ENCODE measurements around the gene FAF2.

FAF2 gene

GRCh38 chr5:176540476-176540899 lies 92.3 kb downstream of the FAF2 start:
- Histone ChIP-seq H3K9ac (ENCODE audit: low read depth, low read length) (no peak overlapping the region), H3K9me3 (ENCODE audit: insufficient read depth, low read depth, low read length) (no peaks in the 10 kb centered on the region), H3K27ac (ENCODE audit: low read depth, low read length) (no peak overlapping the region), H3K36me3 (ENCODE audit: insufficient read depth, low read length) (no peaks in the 10 kb centered on the region), H3K4me1 (ENCODE audit: insufficient read depth, low read length) (peaks cover 19% of the 10 kb centered on the region), H3K27me3 (ENCODE audit: insufficient read depth, low read length) (peaks cover 26% of the 10 kb centered on the region; the same call in 1 of the 2 replicates), H3K4me3 (ENCODE audit: low read length) (no peak overlapping the region)
- WGBS, result 92% methylated on average over 8 of the region's 8 CpGs

GRCh38 chr5:176540956-176541337 lies 92.8 kb downstream of the FAF2 start:
- Histone ChIP-seq H3K27me3 (ENCODE audit: insufficient read depth, low read length) (peaks cover 26% of the 10 kb centered on the region; the same call in 1 of the 2 replicates), H3K9ac (ENCODE audit: low read depth, low read length) (no peak overlapping the region), H3K27ac (ENCODE audit: low read depth, low read length) (no peak overlapping the region), H3K36me3 (ENCODE audit: insufficient read depth, low read length) (no peaks in the 10 kb centered on the region), H3K4me3 (ENCODE audit: low read length) (peak overlapping the region; percentile 3; the same call in 1 of the 2 replicates), H3K9me3 (ENCODE audit: insufficient read depth, low read depth, low read length) (no peaks in the 10 kb centered on the region), H3K4me1 (ENCODE audit: insufficient read depth, low read length) (peaks cover 18% of the 10 kb centered on the region)
- WGBS, result 83% methylated on average over 8 of the region's 8 CpGs

DNA sequence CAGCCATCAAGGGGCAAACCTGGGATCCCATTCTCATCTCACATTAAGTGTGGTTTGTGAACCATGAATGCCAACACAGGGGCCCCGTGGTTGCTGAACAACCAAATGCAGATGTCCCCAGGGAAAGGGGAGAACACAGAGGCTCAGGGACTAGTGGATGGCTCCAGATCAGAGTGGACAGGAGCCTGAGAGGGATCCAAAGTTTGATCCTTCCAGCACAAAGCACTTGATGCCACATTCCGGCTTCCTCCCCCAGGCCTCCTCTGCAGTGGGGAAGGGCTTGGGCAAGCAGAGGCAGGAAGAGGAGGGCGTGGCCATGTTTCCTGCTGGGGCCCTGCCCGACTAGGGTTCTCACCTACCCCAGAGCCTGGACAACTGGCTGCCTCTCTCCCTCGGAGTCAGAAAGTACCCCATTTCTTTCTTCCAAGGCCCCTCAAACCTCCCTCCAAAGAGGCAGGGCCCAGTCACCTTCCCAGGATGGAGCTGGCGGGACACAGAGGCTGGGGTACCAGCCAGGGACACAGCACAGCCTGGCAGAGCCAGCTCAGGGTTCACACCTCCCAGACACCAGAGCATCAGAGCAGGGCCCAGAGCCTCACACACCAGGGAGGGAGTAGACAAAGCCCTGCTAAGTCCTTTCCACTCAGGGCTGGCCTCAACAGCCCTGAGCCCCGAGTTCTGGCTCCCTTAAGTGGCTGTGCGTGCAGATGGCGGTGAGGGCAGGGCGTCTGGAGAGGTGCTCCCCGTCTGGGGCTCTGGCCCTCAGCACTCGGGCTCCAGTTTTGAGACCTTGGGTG lies 93.4 kb downstream of the FAF2 start:
- WGBS, result 50% methylated on average over 12 of the region's 12 CpGs

DNA sequence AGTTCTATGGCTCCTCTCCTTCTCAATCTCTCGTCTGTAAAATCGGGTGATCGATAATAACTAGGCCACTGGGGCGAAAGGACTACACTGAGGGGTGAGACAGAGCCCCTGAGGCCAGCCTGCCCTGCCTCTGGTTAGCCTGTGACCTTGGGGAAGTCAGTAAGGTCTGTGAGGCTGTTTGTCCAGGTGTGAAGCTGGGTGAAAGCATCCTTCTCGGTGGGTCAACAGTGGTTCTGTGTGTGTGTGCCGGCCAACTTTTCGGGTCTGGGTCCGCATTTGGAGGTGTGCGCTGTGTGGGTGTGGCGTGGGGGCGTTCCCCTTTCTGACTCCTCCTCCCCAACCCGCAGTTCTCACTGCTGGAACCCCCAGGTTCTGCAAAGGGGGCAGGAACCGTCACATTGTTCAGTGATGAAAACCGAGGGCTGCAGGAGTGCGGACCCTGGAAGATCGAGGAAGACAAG lies 94.0 kb downstream of the FAF2 start:
- Histone ChIP-seq H3K4me1 (ENCODE audit: insufficient read depth, low read length) (peaks cover 18% of the 10 kb centered on the region), H3K27ac (ENCODE audit: low read depth, low read length) (no peak overlapping the region; the same call in 1 of the 2 replicates), H3K36me3 (ENCODE audit: insufficient read depth, low read length) (no peaks in the 10 kb centered on the region), H3K27me3 (ENCODE audit: insufficient read depth, low read length) (peaks cover 26% of the 10 kb centered on the region; the same call in 1 of the 2 replicates), H3K4me3 (ENCODE audit: low read length) (peak overlapping the region; percentile 77), H3K9me3 (ENCODE audit: insufficient read depth, low read depth, low read length) (no peaks in the 10 kb centered on the region), H3K9ac (ENCODE audit: low read depth, low read length) (no peak overlapping the region; the same call in 1 of the 2 replicates)
- WGBS, result 27% methylated on average over 13 of the region's 16 CpGs

More for the DNA sequence above, 93.4 kb downstream of the FAF2 start:
- Histone ChIP-seq H3K4me3 (ENCODE audit: low read length) (peak overlapping the region; percentile 3; the same call in 1 of the 2 replicates), H3K9ac (ENCODE audit: low read depth, low read length) (no peak overlapping the region), H3K9me3 (ENCODE audit: insufficient read depth, low read depth, low read length) (no peaks in the 10 kb centered on the region), H3K4me1 (ENCODE audit: insufficient read depth, low read length) (peaks cover 18% of the 10 kb centered on the region), H3K27me3 (ENCODE audit: insufficient read depth, low read length) (peaks cover 26% of the 10 kb centered on the region; the same call in 1 of the 2 replicates), H3K36me3 (ENCODE audit: insufficient read depth, low read length) (no peaks in the 10 kb centered on the region), H3K27ac (ENCODE audit: low read depth, low read length) (peak overlapping the region; percentile 58; the same call in 1 of the 2 replicates)

GRCh38 chr5:176542596-176543427 lies 94.6 kb downstream of the FAF2 start:
- Histone ChIP-seq H3K27ac (ENCODE audit: low read depth, low read length) (peak overlapping the region; percentile 74; the same call in 1 of the 2 replicates), H3K4me1 (ENCODE audit: insufficient read depth, low read length) (peaks cover 18% of the 10 kb centered on the region), H3K36me3 (ENCODE audit: insufficient read depth, low read length) (no peaks in the 10 kb centered on the region), H3K9me3 (ENCODE audit: insufficient read depth, low read depth, low read length) (no peaks in the 10 kb centered on the region), H3K9ac (ENCODE audit: low read depth, low read length) (peak overlapping the region; percentile 72), H3K27me3 (ENCODE audit: insufficient read depth, low read length) (peaks cover 26% of the 10 kb centered on the region; the same call in 1 of the 2 replicates), H3K4me3 (ENCODE audit: low read length) (peak overlapping the region; percentile 77)
- under 1% methylated on average over 110 of the region's 110 CpGs for WGBS

GRCh38 chr5:176543428-176544182 lies 95.4 kb downstream of the FAF2 start:
- Histone ChIP-seq H3K27ac (ENCODE audit: low read depth, low read length) (peak overlapping the region; percentile 54; the same call in 1 of the 2 replicates), H3K9ac (ENCODE audit: low read depth, low read length) (peak overlapping the region; percentile 72), H3K4me1 (ENCODE audit: insufficient read depth, low read length) (peaks cover 16% of the 10 kb centered on the region), H3K4me3 (ENCODE audit: low read length) (peak overlapping the region; percentile 77), H3K36me3 (ENCODE audit: insufficient read depth, low read length) (no peaks in the 10 kb centered on the region), H3K27me3 (ENCODE audit: insufficient read depth, low read length) (peaks cover 26% of the 10 kb centered on the region; the same call in 1 of the 2 replicates), H3K9me3 (ENCODE audit: insufficient read depth, low read depth, low read length) (no peaks in the 10 kb centered on the region)
- WGBS, result under 1% methylated on average over 63 of the region's 63 CpGs

- H3K27ac ChIP-seq (ENCODE audit: low read depth, low read length), result no peak overlapping the region
- no peak overlapping the region for H3K4me3 ChIP-seq (ENCODE audit: low read length)
- no peaks in the 10 kb centered on the region for H3K9me3 ChIP-seq (ENCODE audit: insufficient read depth, low read depth, low read length)
- H3K9ac ChIP-seq (ENCODE audit: low read depth, low read length), result no peak overlapping the region
- 96% methylated on average over 6 of the region's 6 CpGs for WGBS
- H3K27me3 ChIP-seq (ENCODE audit: insufficient read depth, low read length), result peaks cover 26% of the 10 kb centered on the region; the same call in 1 of the 2 replicates
- H3K4me1 ChIP-seq (ENCODE audit: insufficient read depth, low read length), result peaks cover 14% of the 10 kb centered on the region
- H3K36me3 ChIP-seq (ENCODE audit: insufficient read depth, low read length), result no peaks in the 10 kb centered on the region
Measured at GRCh38 chr5:176545388-176545736, 97.2 kb downstream of the FAF2 start.

GRCh38 chr5:176545737-176546509 lies 97.7 kb downstream of the FAF2 start:
- no peak overlapping the region for H3K27ac ChIP-seq (ENCODE audit: low read depth, low read length)
- no peaks in the 10 kb centered on the region for H3K36me3 ChIP-seq (ENCODE audit: insufficient read depth, low read length)
- H3K9ac ChIP-seq (ENCODE audit: low read depth, low read length), result no peak overlapping the region
- H3K4me3 ChIP-seq (ENCODE audit: low read length), result no peak overlapping the region
- H3K4me1 ChIP-seq (ENCODE audit: insufficient read depth, low read length), result peaks cover 10% of the 10 kb centered on the region
- H3K9me3 ChIP-seq (ENCODE audit: insufficient read depth, low read depth, low read length), result no peaks in the 10 kb centered on the region
- 84% methylated on average over 13 of the region's 13 CpGs for WGBS
- peaks cover 26% of the 10 kb centered on the region; the same call in 1 of the 2 replicates for H3K27me3 ChIP-seq (ENCODE audit: insufficient read depth, low read length)

DNA sequence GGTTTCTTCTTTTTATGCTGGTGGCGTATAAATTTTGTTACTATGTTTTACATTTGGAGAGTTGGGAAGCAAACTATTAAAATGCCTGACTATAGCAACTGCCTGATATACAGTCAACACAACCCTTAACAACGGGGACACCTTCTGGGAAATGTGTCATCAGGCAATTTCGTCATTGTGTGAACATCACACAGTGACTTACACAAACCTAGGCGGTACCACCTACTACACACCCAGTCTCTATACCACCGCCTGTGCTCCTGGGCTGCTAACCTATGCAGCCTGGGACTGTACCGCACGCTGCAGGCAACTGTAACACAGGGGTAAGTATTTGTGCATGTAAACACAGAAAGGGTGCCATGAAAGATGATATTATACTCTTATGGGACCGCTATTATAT lies 99.6 kb downstream of the FAF2 start:
- Histone ChIP-seq H3K27me3 (ENCODE audit: insufficient read depth, low read length) (peaks cover 17% of the 10 kb centered on the region; the same call in 1 of the 2 replicates), H3K4me3 (ENCODE audit: low read length) (no peak overlapping the region), H3K27ac (ENCODE audit: low read depth, low read length) (no peak overlapping the region), H3K36me3 (ENCODE audit: insufficient read depth, low read length) (no peaks in the 10 kb centered on the region), H3K4me1 (ENCODE audit: insufficient read depth, low read length) (no peaks in the 10 kb centered on the region), H3K9ac (ENCODE audit: low read depth, low read length) (no peak overlapping the region), H3K9me3 (ENCODE audit: insufficient read depth, low read depth, low read length) (no peaks in the 10 kb centered on the region)
- 89% methylated on average over 8 of the region's 8 CpGs for WGBS

GRCh38 chr5:176548967-176549444 lies 100.8 kb downstream of the FAF2 start, which contains the start of gene CDHR2:
Gene CDHR2 (plus strand): TSS chr5:176549342. CDS start chr5:176565353, 16,011 bp downstream.
- Histone ChIP-seq H3K9ac (ENCODE audit: low read depth, low read length) (no peak within 1 kb of the TSS), H3K4me1 (ENCODE audit: insufficient read depth, low read length) (no peaks in the 10 kb centered on the region), H3K36me3 (ENCODE audit: insufficient read depth, low read length) (no peaks in the 10 kb centered on the region), H3K4me3 (ENCODE audit: low read length) (no peak within 1 kb of the TSS), H3K27ac (ENCODE audit: low read depth, low read length) (no peak within 1 kb of the TSS), H3K9me3 (ENCODE audit: insufficient read depth, low read depth, low read length) (no peaks in the 10 kb centered on the region), H3K27me3 (ENCODE audit: insufficient read depth, low read length) (peaks cover 8% of the 10 kb centered on the region; the same call in 1 of the 2 replicates)
- WGBS, result 91% methylated on average over 18 of the region's 18 CpGs
